MM.1S (cell line): ENCODE measurements around the gene DUSP15.

Experiments used
- DNase-seq: peaks from one replicate; pipeline ENCODE4 v3.0.0-alpha.2; 2015
- H2AFZ ChIP-seq: fragments of 300-600 bp; sonication (generic); 2 replicates; pipeline ENCODE4 v1.6.0; 2016; ENCODE audit warnings: antibody characterized with exemption, low read length
- H3F3A ChIP-seq: fragments of 300-600 bp; sonication (generic); 2 replicates; pipeline ENCODE4 v1.6.1; 2016; ENCODE audit warnings: mild to moderate bottlenecking, antibody characterized with exemption, low read length, moderate library complexity, mixed read lengths; ENCODE audit not compliant: insufficient read depth
- H3K27ac ChIP-seq: fragments of 300-600 bp; sonication (generic); 2 replicates; pipeline ENCODE4 v1.5.1; 2016; ENCODE audit warnings: mild to moderate bottlenecking, low read length
- H3K27me3 ChIP-seq: fragments of 300-600 bp; sonication (generic); replicated peaks from 2 replicates; pipeline ENCODE4 v1.6.0; 2016; ENCODE audit warnings: low read length; ENCODE audit not compliant: insufficient read depth
- H3K36me3 ChIP-seq: fragments of 300-600 bp; sonication (generic); replicated peaks from 2 replicates; pipeline ENCODE4 v1.6.1; 2016; ENCODE audit warnings: mild to moderate bottlenecking, low read length, mixed read lengths; ENCODE audit not compliant: insufficient read depth
- H3K4me1 ChIP-seq: fragments of 300-600 bp; sonication (generic); 2 replicates; pipeline ENCODE4 v1.6.1; 2016; ENCODE audit warnings: low read length, mixed read lengths
- H3K4me2 ChIP-seq: fragments of 300-600 bp; sonication (generic); 2 replicates; pipeline ENCODE4 v1.6.0; 2016; ENCODE audit warnings: low read depth, low read length
- H3K4me3 ChIP-seq: fragments of 300-600 bp; sonication (generic); 2 replicates; pipeline ENCODE4 v1.5.1; 2016; ENCODE audit warnings: low read length, mixed read lengths
- H3K79me2 ChIP-seq: fragments of 300-600 bp; sonication (generic); 2 replicates; pipeline ENCODE4 v1.6.1; 2016; ENCODE audit warnings: mixed run types, low read length, mixed read lengths
- H3K9ac ChIP-seq: fragments of 300-600 bp; sonication (generic); 2 replicates; pipeline ENCODE4 v1.6.1; 2016; ENCODE audit warnings: low read length, mixed read lengths
- H3K9me2 ChIP-seq: fragments of 300-600 bp; sonication (generic); replicated peaks from 2 replicates; pipeline ENCODE4 v1.6.1; 2016; ENCODE audit warnings: mild to moderate bottlenecking, low read length, mixed read lengths; ENCODE audit not compliant: insufficient read depth
- H3K9me3 ChIP-seq: fragments of 300-600 bp; sonication (generic); replicated peaks from 2 replicates; pipeline ENCODE4 v1.6.1; 2016; ENCODE audit warnings: mild to moderate bottlenecking, low read length, mixed read lengths; ENCODE audit not compliant: insufficient read depth
- H4K20me1 ChIP-seq: fragments of 300-600 bp; sonication (generic); 2 replicates; pipeline ENCODE4 v1.6.1; 2016; ENCODE audit warnings: mild to moderate bottlenecking, low read length, moderate library complexity, mixed read lengths; ENCODE audit not compliant: insufficient read depth
- CTCF ChIP-seq: fragments of 300-600 bp; sonication (generic); IDR thresholded peaks from 2 replicates; pipeline ENCODE4 v1.5.1; 2016; ENCODE audit warnings: antibody characterized with exemption, low read length, mixed read lengths
- EZH2 ChIP-seq: fragments of 300-600 bp; sonication (generic); optimal IDR thresholded peaks from 2 replicates; pipeline ENCODE3; 2017; ENCODE audit warnings: low read depth, mild to moderate bottlenecking, antibody characterized with exemption, low read length, mixed read lengths
- EZH2phosphoT487 ChIP-seq: fragments of 300-600 bp; sonication (generic); IDR thresholded peaks from 2 replicates; pipeline ENCODE4 v1.6.1; 2018; ENCODE audit warnings: antibody characterized with exemption, low read length

DUSP15 gene

GRCh38 chr20:31813611-31814010 lies 56.7 kb downstream of the DUSP15 start:
- Histone ChIP-seq H3K4me3 (no peak overlapping the region), H4K20me1 (no peaks in the 10 kb centered on the region), H3K4me1 (no peaks in the 10 kb centered on the region), H3K9me3 (no peaks in the 10 kb centered on the region), H3F3A (no peaks in the 10 kb centered on the region), H2AFZ (no peak overlapping the region), H3K9me2 (no peaks in the 10 kb centered on the region), H3K4me2 (no peak overlapping the region), H3K27me3 (no peaks in the 10 kb centered on the region), H3K27ac (no peak overlapping the region), H3K36me3 (no peaks in the 10 kb centered on the region), H3K79me2 (no peaks in the 10 kb centered on the region), H3K9ac (no peak overlapping the region)
- DNase-seq = no peak
- TF ChIP-seq CTCF (no peak), EZH2 (no peak), EZH2phosphoT487 (no peak)

DNA sequence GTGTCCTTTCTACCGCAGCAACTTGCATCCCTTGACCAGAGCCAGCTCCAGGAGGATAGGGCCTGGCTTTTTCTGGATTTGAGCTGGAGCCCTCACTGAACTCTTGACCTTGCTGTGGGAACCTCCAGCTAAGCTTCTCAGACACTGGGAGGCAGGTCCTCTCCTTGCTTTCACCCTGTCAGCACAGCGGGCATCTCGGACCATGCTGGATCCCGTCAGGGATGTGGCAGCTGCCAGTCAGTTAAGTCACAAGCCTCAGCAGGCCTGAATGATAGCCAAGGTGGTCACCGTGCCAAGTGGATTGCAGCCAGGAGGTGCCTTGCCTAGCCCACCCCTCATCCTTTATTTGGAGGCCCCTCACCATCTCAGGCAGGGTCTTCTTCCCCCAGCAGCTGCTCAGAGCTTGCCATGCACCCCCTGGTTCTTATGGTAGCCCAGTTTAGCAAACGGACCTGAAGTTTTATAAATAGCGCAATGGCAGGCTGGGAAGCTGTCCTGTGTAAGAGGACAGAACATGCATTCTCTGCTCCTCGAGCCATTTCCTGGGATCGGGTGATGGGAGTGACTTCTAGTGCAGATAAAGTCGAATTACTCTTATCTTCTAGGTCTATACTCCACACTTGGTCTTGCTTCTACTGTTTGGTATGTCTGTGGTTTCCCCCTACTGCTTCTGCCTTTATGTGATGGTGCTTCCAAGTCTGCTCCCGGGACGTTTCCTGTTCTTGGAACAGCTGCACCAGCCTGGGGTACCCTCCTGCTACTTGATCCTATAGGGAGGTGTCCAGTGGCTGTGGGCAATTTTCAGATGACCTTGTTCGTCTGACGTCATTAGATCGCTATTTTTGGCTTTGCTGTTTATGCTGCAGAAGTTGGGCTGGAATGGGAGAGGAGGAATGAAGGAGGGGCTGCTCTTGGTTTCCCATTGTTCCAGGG lies 58.3 kb downstream of the DUSP15 start:
- Histone ChIP-seq H3K36me3 (no peaks in the 10 kb centered on the region), H3K4me1 (no peaks in the 10 kb centered on the region), H3K9me3 (no peaks in the 10 kb centered on the region), H3K4me3 (no peak overlapping the region), H3K9me2 (no peaks in the 10 kb centered on the region), H4K20me1 (no peaks in the 10 kb centered on the region), H3K27me3 (no peaks in the 10 kb centered on the region), H3K4me2 (no peak overlapping the region), H3F3A (no peaks in the 10 kb centered on the region), H3K27ac (no peak overlapping the region), H2AFZ (no peak overlapping the region), H3K9ac (no peak overlapping the region), H3K79me2 (no peaks in the 10 kb centered on the region)
- TF ChIP-seq EZH2phosphoT487 (no peak), CTCF (no peak), EZH2 (no peak)
- DNase-seq = no peak

DNA sequence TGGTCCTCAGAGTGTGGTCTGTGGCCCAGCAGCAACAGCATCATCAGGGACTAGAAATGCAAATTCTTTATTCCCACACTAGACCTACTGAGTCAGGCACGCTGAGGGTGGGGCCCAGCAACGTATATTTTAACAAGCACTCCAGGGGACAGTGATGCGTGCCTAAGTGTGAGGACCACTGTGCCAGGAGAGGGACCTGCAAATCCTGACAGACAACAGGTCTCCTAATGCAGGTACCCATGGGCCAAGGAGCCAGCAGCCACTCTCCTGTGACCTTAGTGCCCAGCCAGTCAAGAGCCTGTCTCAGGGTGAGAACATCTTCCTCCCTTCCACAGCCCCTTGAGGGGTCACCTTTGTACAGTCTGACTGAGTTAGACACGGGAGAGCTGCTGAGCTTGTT lies 59.1 kb downstream of the DUSP15 start:
- H3K4me1 ChIP-seq = no peaks in the 10 kb centered on the region
- no peaks in the 10 kb centered on the region for H3K9me3 ChIP-seq
- H3K4me2 ChIP-seq = no peak overlapping the region
- TF ChIP-seq CTCF (no peak), EZH2phosphoT487 (no peak), EZH2 (no peak)
- no peaks in the 10 kb centered on the region for H3K36me3 ChIP-seq
- H3K9me2 ChIP-seq = no peaks in the 10 kb centered on the region
- no peak overlapping the region for H3K9ac ChIP-seq
- no peaks in the 10 kb centered on the region for H4K20me1 ChIP-seq
- H2AFZ ChIP-seq = no peak overlapping the region
- no peak for DNase-seq
- H3K79me2 ChIP-seq = no peaks in the 10 kb centered on the region
- H3K4me3 ChIP-seq = no peak overlapping the region
- H3F3A ChIP-seq = no peaks in the 10 kb centered on the region
- H3K27me3 ChIP-seq = no peaks in the 10 kb centered on the region
- H3K27ac ChIP-seq = no peak overlapping the region
